ENCODE measurements around the gene SETD1B.

Gene SETD1B

DNA sequence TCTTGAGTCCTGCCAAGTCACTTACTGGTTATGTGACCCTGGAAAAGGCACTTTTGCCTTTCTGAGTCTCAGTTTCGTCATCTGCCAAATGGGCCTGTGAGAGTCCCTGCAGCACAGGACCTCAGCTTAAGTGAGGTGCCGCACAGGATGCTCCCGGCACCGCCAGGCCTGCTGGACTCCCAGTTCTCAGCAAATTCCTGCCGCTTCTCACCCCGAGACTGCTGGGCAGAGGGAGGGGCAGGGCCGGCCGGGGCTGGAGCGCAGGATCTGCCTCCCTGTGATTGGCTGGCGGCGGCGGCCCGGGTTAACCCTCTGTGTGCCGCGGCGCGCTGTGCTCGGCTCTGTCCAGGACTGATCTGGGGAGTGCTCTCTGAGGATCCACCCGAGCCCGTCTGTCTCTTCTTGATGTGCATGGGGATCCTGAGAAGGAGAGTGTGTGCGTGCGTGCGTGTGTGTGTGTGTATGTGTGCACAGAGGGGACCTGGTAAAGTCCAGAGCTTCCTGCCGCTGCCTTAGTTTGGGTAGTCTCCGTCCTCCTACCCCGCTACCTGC is 8.6 kb downstream of the SETD1B start:
- H3K27ac ChIP-seq, result peak overlapping the region; percentile 52
- no peak for TF ChIP-seq ZFX (IDR thresholded peaks at IDR 0.05; ENCODE audit: borderline replicate concordance)
- TF ChIP-seq, protein P1, sequence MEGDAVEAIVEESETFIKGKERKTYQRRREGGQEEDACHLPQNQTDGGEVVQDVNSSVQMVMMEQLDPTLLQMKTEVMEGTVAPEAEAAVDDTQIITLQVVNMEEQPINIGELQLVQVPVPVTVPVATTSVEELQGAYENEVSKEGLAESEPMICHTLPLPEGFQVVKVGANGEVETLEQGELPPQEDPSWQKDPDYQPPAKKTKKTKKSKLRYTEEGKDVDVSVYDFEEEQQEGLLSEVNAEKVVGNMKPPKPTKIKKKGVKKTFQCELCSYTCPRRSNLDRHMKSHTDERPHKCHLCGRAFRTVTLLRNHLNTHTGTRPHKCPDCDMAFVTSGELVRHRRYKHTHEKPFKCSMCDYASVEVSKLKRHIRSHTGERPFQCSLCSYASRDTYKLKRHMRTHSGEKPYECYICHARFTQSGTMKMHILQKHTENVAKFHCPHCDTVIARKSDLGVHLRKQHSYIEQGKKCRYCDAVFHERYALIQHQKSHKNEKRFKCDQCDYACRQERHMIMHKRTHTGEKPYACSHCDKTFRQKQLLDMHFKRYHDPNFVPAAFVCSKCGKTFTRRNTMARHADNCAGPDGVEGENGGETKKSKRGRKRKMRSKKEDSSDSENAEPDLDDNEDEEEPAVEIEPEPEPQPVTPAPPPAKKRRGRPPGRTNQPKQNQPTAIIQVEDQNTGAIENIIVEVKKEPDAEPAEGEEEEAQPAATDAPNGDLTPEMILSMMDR (IDR thresholded peaks at IDR 0.05), result peak; percentile 32

DNA sequence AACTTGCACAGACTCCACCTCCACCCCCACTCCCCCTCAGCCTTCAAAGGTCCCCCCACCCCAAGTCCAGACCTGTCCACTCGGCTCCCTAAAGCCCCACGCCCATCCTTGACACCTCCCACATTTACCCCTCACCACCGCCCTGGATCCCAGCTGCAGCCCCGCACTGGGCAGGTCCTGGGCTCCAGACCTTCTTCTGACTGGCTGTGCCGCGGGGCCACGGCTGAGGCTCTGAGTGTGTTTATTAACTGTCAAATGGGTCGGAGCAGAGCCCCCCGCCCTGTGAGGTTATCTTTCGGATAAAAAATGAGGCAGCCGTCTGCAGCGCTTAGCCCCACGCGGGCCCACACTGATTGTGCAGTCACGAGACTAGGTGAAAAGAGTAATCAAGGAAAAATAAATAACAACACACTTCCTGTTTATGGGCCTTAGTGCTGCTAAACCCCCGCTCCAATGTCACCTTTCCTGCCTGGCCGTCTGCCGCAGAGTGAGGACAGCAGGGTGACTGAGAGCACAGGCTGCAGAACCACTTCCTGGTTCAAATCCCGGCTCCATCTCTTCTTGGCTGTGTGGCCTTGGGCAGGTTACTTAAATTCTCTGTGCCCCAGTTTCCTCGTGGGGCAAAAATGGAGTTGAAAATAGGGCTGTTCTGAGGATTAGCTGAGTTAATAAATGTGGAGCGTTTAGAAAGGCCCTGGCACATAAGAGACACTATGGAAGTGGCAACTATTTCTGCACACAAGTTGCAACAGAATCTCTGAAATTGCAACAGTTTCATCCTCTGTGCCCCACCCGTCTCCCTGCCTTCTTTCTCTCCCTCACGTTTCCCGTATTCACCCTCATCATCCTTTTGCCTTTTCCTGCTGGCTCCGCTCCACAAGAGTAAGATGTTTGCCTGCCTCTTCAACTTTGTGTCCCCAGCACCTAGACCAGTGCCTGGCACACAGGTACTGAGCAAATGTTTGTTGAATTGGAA is 9.4 kb downstream of the SETD1B start:
- TF ChIP-seq, protein P1 (IDR thresholded peaks at IDR 0.05), result no peak
- TF ChIP-seq ZFX (IDR thresholded peaks at IDR 0.05; ENCODE audit: borderline replicate concordance), result no peak
- H3K27ac ChIP-seq, result peak overlapping the region; percentile 52; the same call in 1 of the 2 replicates

- TF ChIP-seq, protein P1 (IDR thresholded peaks at IDR 0.05), result no peak
- peak overlapping the region; percentile 52; the same call in 1 of the 2 replicates for H3K27ac ChIP-seq
Measured at GRCh38 chr12:121813951-121814350, 10.1 kb downstream of the SETD1B start.

DNA sequence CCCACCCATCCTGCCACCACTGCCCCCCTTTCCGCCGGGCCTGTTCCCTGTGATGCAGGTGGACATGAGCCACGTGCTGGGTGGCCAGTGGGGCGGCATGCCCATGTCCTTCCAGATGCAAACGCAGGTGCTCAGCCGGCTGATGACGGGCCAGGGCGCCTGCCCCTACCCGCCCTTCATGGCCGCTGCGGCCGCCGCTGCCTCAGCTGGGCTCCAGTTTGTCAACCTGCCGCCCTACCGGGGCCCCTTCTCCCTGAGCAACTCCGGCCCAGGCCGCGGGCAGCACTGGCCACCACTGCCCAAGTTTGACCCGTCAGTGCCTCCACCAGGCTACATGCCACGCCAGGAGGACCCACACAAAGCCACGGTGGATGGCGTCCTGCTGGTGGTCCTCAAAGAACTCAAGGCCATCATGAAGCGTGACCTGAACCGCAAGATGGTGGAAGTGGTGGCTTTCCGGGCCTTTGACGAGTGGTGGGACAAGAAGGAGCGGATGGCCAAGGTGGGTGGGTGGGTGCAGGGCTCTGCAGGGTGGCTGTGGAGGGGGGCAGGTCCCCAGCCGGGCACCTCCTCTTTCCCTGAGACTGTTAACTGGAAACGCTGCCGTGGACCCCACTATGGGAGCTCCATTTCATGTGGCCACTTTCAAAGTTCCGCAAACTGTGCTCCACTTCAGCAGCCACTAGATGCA is 10.8 kb downstream of the SETD1B start:
- no peak overlapping the region for H3K27ac ChIP-seq
- TF ChIP-seq, protein P1 (IDR thresholded peaks at IDR 0.05), result no peak
- TF ChIP-seq ZFX (IDR thresholded peaks at IDR 0.05; ENCODE audit: borderline replicate concordance), result no peak

DNA sequence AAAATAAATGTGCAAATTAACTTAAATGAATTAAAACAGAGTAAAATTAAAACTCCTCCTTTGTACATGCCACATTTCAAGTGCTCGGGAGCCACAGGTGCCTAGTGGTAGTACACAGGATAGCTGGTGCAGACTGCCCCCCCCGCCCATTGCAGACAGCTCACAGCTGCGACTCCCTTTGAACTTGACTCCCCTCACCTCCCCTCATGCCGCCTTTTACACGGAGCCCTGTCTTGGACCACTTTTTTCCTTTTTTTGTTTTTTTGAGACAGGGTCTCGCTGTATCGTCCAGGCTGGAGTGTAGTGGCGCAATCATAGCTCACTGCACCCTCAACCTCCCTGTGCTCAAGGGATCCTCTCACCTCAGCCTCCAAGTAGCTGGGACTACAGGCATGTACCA is 11.5 kb downstream of the SETD1B start:
- TF ChIP-seq ZFX (IDR thresholded peaks at IDR 0.05; ENCODE audit: borderline replicate concordance), result no peak
- TF ChIP-seq, protein P1 (IDR thresholded peaks at IDR 0.05), result no peak
- no peak overlapping the region for H3K27ac ChIP-seq

DNA sequence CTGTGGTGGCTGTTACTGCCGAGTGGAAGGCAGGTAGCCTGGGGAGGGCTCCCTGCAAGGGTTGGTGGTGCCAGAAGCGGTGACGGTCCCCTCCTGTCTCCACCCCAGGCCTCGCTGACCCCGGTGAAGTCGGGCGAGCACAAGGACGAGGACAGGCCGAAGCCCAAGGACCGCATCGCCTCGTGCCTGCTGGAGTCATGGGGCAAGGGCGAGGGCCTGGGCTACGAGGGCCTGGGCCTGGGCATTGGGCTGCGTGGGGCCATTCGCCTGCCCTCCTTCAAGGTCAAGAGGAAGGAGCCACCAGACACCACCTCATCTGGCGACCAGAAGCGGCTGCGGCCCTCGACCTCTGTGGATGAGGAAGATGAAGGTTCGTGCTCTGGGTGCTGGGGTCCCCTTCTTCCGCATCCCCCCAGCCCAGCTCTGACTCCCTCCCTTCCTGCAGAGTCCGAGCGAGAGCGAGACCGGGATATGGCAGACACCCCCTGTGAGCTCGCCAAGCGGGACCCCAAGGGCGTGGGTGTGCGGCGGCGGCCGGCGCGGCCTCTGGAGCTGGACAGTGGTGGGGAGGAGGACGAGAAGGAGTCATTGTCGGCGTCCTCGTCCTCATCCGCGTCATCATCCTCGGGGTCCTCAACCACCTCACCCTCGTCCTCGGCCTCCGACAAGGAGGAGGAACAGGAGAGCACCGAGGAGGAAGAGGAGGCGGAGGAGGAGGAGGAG is 13.3 kb downstream of the SETD1B start:
- TF ChIP-seq ZFX (IDR thresholded peaks at IDR 0.05; ENCODE audit: borderline replicate concordance), result no peak
- TF ChIP-seq, protein P1 (IDR thresholded peaks at IDR 0.05), result no peak

More for the DNA sequence above, 13.3 kb downstream of the SETD1B start:
- peak overlapping the region; percentile 30; the same call in 1 of the 2 replicates for H3K27ac ChIP-seq
